DOHH2 (cell line): ENCODE results near the gene THBS2.

ENCODE experiments used
- CTCF ChIP-seq: fragments of 200-600 bp; sonication (generic); IDR thresholded peaks from one replicate; pipeline ENCODE4 v1.5.1; 2014; ENCODE audit warnings: antibody characterized with exemption, mild to moderate bottlenecking, low read depth, low read length; ENCODE audit not compliant: poor library complexity, severe bottlenecking
- EZH2phosphoT487 ChIP-seq: fragments of 200-600 bp; sonication (generic); IDR thresholded peaks from 2 replicates; pipeline ENCODE4 v1.6.1; 2017; ENCODE audit warnings: borderline replicate concordance, mild to moderate bottlenecking, antibody characterized with exemption, low read length, moderate library complexity, mixed read lengths

- TF ChIP-seq CTCF (no peak), EZH2phosphoT487 (no peak)
Measured at GRCh38 chr6:169247991-169248390, 5.7 kb downstream of the THBS2 start.
